Neutrophil (primary cell): Measurements from ENCODE around the gene DOK7.

Experiments used
- H3K27ac ChIP-seq: fragments of 200-600 bp; sonication (generic); 2 replicates; pipeline ENCODE4 v1.5.1; 2016; ENCODE audit warnings: mild to moderate bottlenecking, moderate library complexity
- H3K27me3 ChIP-seq: fragments of 200-600 bp; sonication (generic); 2 replicates; pipeline ENCODE4 v1.6.0; 2016; ENCODE audit warnings: mild to moderate bottlenecking
- H3K36me3 ChIP-seq: fragments of 200-600 bp; sonication (generic); 2 replicates; pipeline ENCODE4 v1.5.1; 2017
- H3K4me1 ChIP-seq, 2 experiments: fragments of 200-600 bp in 1 of 2; sonication (generic) in 1 of 2; 1 replicate in 1 of 2; 2 replicates in 1 of 2; pipeline versions ENCODE4 v1.5.1 to v1.6.1; 2013 to 2016; ENCODE audit warnings: low read depth in 1 of 2, low read length in 1 of 2, mild to moderate bottlenecking in 1 of 2, moderate library complexity in 1 of 2; ENCODE audit not compliant: control insufficient read depth in 1 of 2, insufficient read depth in 1 of 2
- H3K4me3 ChIP-seq, 2 experiments: fragments of 200-600 bp in 1 of 2; sonication (generic) in 1 of 2; 1 replicate in 1 of 2; 2 replicates in 1 of 2; pipeline ENCODE4 v1.5.1; 2013 to 2016; ENCODE audit warnings: low read depth in 1 of 2, low read length in 1 of 2, mild to moderate bottlenecking in 1 of 2, moderate library complexity in 1 of 2
- H3K9me3 ChIP-seq: fragments of 200-600 bp; sonication (generic); 2 replicates; pipeline ENCODE4 v1.5.1; 2016
- CTCF ChIP-seq: fragments of 200-600 bp; sonication (generic); IDR thresholded peaks from 2 replicates; pipeline ENCODE4 v1.5.1; 2016; ENCODE audit warnings: antibody characterized with exemption

DOK7 gene

GRCh38 chr4:3441501-3442459 is 21.3 kb upstream of the DOK7 start, which contains the start of gene HGFAC:
TSS of gene HGFAC (plus strand) at chr4:3441968. CDS start at chr4:3442002, 34 bp downstream.
- no peak within 1 kb of the TSS for H3K4me3 ChIP-seq
- no peaks in the 10 kb centered on the region for H3K4me1 ChIP-seq
- no peaks in the 10 kb centered on the region for H3K9me3 ChIP-seq
- H3K36me3 ChIP-seq: no peaks in the 10 kb centered on the region
- no peaks in the 10 kb centered on the region for H3K27me3 ChIP-seq
- no peak for TF ChIP-seq CTCF
- no peak within 1 kb of the TSS for H3K27ac ChIP-seq

GRCh38 chr4:3442460-3442958 is 20.6 kb upstream of the DOK7 start:
- Histone ChIP-seq H3K4me3 (no peak overlapping the region), H3K9me3 (no peaks in the 10 kb centered on the region), H3K27ac (no peak overlapping the region), H3K36me3 (no peaks in the 10 kb centered on the region), H3K4me1 (no peaks in the 10 kb centered on the region), H3K27me3 (no peaks in the 10 kb centered on the region)
- TF ChIP-seq CTCF: no peak

GRCh38 chr4:3442959-3443749 is 20.0 kb upstream of the DOK7 start:
- no peaks in the 10 kb centered on the region for H3K36me3 ChIP-seq
- H3K4me3 ChIP-seq: no peak overlapping the region
- H3K27me3 ChIP-seq: no peaks in the 10 kb centered on the region
- no peaks in the 10 kb centered on the region for H3K4me1 ChIP-seq
- no peak overlapping the region for H3K27ac ChIP-seq
- no peaks in the 10 kb centered on the region for H3K9me3 ChIP-seq
- TF ChIP-seq CTCF: peak; percentile 49

- TF ChIP-seq CTCF: no peak
- no peaks in the 10 kb centered on the region for H3K27me3 ChIP-seq
- no peak overlapping the region for H3K4me3 ChIP-seq
- no peak overlapping the region for H3K27ac ChIP-seq
- H3K9me3 ChIP-seq: no peaks in the 10 kb centered on the region
- H3K36me3 ChIP-seq: no peaks in the 10 kb centered on the region
- H3K4me1 ChIP-seq: no peaks in the 10 kb centered on the region
Measured at GRCh38 chr4:3443750-3444309, 19.3 kb upstream of the DOK7 start.

GRCh38 chr4:3444351-3445110 is 18.6 kb upstream of the DOK7 start:
- Histone ChIP-seq H3K4me3 (no peak overlapping the region), H3K4me1 (no peaks in the 10 kb centered on the region), H3K36me3 (no peaks in the 10 kb centered on the region), H3K27me3 (no peaks in the 10 kb centered on the region), H3K27ac (no peak overlapping the region), H3K9me3 (no peaks in the 10 kb centered on the region)
- TF ChIP-seq CTCF: no peak
